GM18507 (cell line): ENCODE data around the gene HUS1.
"Not testable (repeated sequence)": the region's sequence is repeated elsewhere in the genome, so short reads cannot be mapped to it uniquely, and the experiment has no call there.

Experiments
- DNase-seq: peaks from one replicate; pipeline ENCODE4 v3.0.0; 2011; ENCODE audit warnings: low read depth; ENCODE audit not compliant: insufficient read length; ENCODE audit errors: extremely low spot score
- FAIRE-seq: peaks from 2 replicates; lab custom pipeline; 2011; peaks lifted over from hg19 to GRCh38; lab: Jason Lieb, UNC

HUS1 gene

GRCh38 chr7:47946581-47947354 lies 32.6 kb downstream of the HUS1 start:
- DNase-seq = no peak
- no peak for FAIRE-seq

GRCh38 chr7:47945261-47946015 lies 34.0 kb downstream of the HUS1 start:
- DNase-seq (no peak), FAIRE-seq (peak; percentile 78)

- no peak for FAIRE-seq
These were observed 34.7 kb downstream of the HUS1 start for GRCh38 chr7:47944536-47945260.

GRCh38 chr7:47943676-47944474 lies 35.5 kb downstream of the HUS1 start:
- DNase-seq (no peak), FAIRE-seq (no peak)

More at GRCh38 chr7:47944536-47945260, 34.7 kb downstream of the HUS1 start:
- no peak for DNase-seq

GRCh38 chr7:47942651-47943050 lies 36.8 kb downstream of the HUS1 start:
- not testable (repeated sequence) for FAIRE-seq, DNase-seq

- FAIRE-seq = no peak
These were observed 37.3 kb downstream of the HUS1 start for GRCh38 chr7:47942132-47942531.

GRCh38 chr7:47941136-47941844 lies 38.1 kb downstream of the HUS1 start:
- DNase-seq = no peak
- FAIRE-seq = no peak

More at GRCh38 chr7:47942132-47942531, 37.3 kb downstream of the HUS1 start:
- DNase-seq = no peak

- FAIRE-seq (no peak), DNase-seq (no peak)
These were observed 39.1 kb downstream of the HUS1 start for GRCh38 chr7:47940088-47941013.

GRCh38 chr7:47939425-47940036 lies 39.9 kb downstream of the HUS1 start:
- FAIRE-seq = no peak
- DNase-seq = no peak

- no peak for FAIRE-seq
These were observed 40.7 kb downstream of the HUS1 start for GRCh38 chr7:47938574-47939165.

GRCh38 chr7:47937711-47938573 lies 41.5 kb downstream of the HUS1 start:
- FAIRE-seq (peak; percentile 89), DNase-seq (peak; percentile 8)

More at GRCh38 chr7:47938574-47939165, 40.7 kb downstream of the HUS1 start:
- no peak for DNase-seq

GRCh38 chr7:47937065-47937687 lies 42.2 kb downstream of the HUS1 start:
- FAIRE-seq (peak; percentile 99), DNase-seq (peak; percentile 73)

GRCh38 chr7:47936323-47936722 lies 43.1 kb downstream of the HUS1 start:
- no peak for FAIRE-seq
- no peak for DNase-seq

GRCh38 chr7:47935336-47935735 lies 44.1 kb downstream of the HUS1 start:
- DNase-seq = no peak
- no peak for FAIRE-seq

GRCh38 chr7:47934831-47935230 lies 44.6 kb downstream of the HUS1 start:
- FAIRE-seq = no peak
- no peak for DNase-seq

- FAIRE-seq (no peak), DNase-seq (no peak)
These were observed 46.2 kb downstream of the HUS1 start for GRCh38 chr7:47933215-47933614.
